Body of pancreas (tissue), 4 donors: Measurements from ENCODE around the gene USP32.
"Not testable (repeated sequence)": the region's sequence is repeated elsewhere in the genome, so short reads cannot be mapped to it uniquely, and the experiment has no call there.

Source experiments
- POLR2A ChIP-seq, 3 donors: fragments of 450-650 bp; IDR thresholded peaks; one replicate each; pipeline ENCODE4 v1.6.1; 2016; ENCODE audit warnings: antibody characterized with exemption in 3 of 3, mild to moderate bottlenecking in 2 of 3
- TF ChIP-seq, protein P1 (sequence below), 7 experiments: fragments of 450-650 bp in 4 of 7; fragments of 200-600 bp in 3 of 7; sonication (generic) in 3 of 7; IDR thresholded peaks; one replicate each; pipeline ENCODE4 v1.5.1; 2016 to 2019; ENCODE audit warnings: antibody characterized with exemption in 7 of 7

DNA sequence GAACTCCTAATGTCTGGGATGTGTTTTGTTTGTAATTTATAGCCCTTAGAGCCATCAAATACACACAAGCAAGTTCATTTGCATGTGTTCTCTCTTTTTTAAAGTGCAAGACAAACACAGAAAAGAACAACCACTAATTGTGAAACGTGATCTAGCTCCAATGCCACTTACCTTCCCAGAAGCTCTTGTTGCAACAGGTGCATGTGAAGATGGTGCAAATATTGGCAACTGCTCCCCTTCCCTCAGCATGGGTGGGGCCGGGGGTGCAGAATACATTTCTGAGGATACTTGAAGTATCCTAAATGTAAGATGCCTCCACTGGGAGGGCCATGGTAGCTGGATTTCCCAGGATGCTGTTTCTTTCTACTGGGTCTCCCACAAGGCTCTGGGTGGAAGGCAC, 213.8 kb downstream of the USP32 start:
- TF ChIP-seq, protein P1, sequence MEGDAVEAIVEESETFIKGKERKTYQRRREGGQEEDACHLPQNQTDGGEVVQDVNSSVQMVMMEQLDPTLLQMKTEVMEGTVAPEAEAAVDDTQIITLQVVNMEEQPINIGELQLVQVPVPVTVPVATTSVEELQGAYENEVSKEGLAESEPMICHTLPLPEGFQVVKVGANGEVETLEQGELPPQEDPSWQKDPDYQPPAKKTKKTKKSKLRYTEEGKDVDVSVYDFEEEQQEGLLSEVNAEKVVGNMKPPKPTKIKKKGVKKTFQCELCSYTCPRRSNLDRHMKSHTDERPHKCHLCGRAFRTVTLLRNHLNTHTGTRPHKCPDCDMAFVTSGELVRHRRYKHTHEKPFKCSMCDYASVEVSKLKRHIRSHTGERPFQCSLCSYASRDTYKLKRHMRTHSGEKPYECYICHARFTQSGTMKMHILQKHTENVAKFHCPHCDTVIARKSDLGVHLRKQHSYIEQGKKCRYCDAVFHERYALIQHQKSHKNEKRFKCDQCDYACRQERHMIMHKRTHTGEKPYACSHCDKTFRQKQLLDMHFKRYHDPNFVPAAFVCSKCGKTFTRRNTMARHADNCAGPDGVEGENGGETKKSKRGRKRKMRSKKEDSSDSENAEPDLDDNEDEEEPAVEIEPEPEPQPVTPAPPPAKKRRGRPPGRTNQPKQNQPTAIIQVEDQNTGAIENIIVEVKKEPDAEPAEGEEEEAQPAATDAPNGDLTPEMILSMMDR (IDR thresholded peaks at IDR 0.05): not testable (repeated sequence)
- not testable (repeated sequence) for TF ChIP-seq POLR2A (IDR thresholded peaks at IDR 0.05)
